Uterus (tissue), 4 donors: Measurements from ENCODE around the gene KLK7. TPM values are rescaled to one million over a fixed set of nuclear protein-coding genes. Genes with fewer than 3 reads are reported as not detected.

ENCODE experiments used
- DNase-seq, 2 donors: peaks; one replicate each; pipeline ENCODE4 v3.0.0-alpha.2; 2019 to 2020
- H3K27ac ChIP-seq, 2 donors: fragments of 200-600 bp; sonication (generic); 1 replicate in 1 of 2; 2 replicates in 1 of 2; pipeline ENCODE4 v1.5.1; 2016 to 2018
- H3K27me3 ChIP-seq, 2 donors: fragments of 200-600 bp; sonication (generic); one replicate each; pipeline ENCODE4 v1.5.1; 2018 to 2019; ENCODE audit warnings: control low read depth in 1 of 2
- H3K36me3 ChIP-seq, 2 donors: fragments of 200-600 bp; sonication (generic); one replicate each; pipeline ENCODE4 v1.5.1; 2019; ENCODE audit warnings: control low read depth in 1 of 2
- H3K4me1 ChIP-seq, 2 donors: fragments of 200-600 bp; sonication (generic); one replicate each; pipeline ENCODE4 v1.5.1; 2018 to 2019; ENCODE audit warnings: control low read depth in 1 of 2
- H3K4me3 ChIP-seq, 2 donors: fragments of 200-600 bp; sonication (generic); 1 replicate in 1 of 2; 2 replicates in 1 of 2; pipeline ENCODE4 v1.5.1; 2018 to 2019; ENCODE audit warnings: mild to moderate bottlenecking in 1 of 2
- H3K9me3 ChIP-seq, 2 donors: fragments of 200-600 bp; sonication (generic); one replicate each; pipeline ENCODE4 v1.5.1; 2019; ENCODE audit warnings: control low read depth in 1 of 2
- CTCF ChIP-seq, 4 experiments: fragments of 200-600 bp in 2 of 4; fragments of 450-650 bp in 2 of 4; sonication (generic) in 2 of 4; IDR thresholded peaks; one replicate each; pipeline ENCODE4 v1.5.1; 2016 to 2019; ENCODE audit warnings: antibody characterized with exemption in 4 of 4, mild to moderate bottlenecking in 2 of 4, moderate library complexity in 1 of 4
- POLR2A ChIP-seq, 2 donors: fragments of 450-650 bp; IDR thresholded peaks; one replicate each; pipeline ENCODE4 v1.6.1; 2016; ENCODE audit warnings: antibody characterized with exemption in 2 of 2, mild to moderate bottlenecking in 1 of 2, moderate library complexity in 1 of 2
- intact Hi-C: fragments of 100-400 bp; cut with DNase I; formaldehyde crosslinking; loops from one replicate; pipeline ENCODE4 v1.15.1; 2023; ENCODE audit warnings: low total_unique reads
- total RNA-seq, 4 donors: library from RNA; depleted of rRNA in 3 of 4; stranded (reverse); fragments of >200 nt in 3 of 4; gene quantifications; one replicate each; pipeline versions ENCODE4 v1.1.0 to v1.2.4, GENCODE V29; 2014 to 2023
- donor health status: DM: yes; HTN: yes; CAD: no.

KLK7 gene
- total RNA-seq, 4 donors from 2014 or later = 0.14 to 1.1 TPM; not detected in 2

- Histone ChIP-seq H3K27ac (no peak overlapping the region), H3K27me3 (peaks cover 0 to 6% of the 10 kb centered on the region in 2 donors)
- TF ChIP-seq CTCF (IDR thresholded peaks at IDR 0.05) = no peak
- no peak for TF ChIP-seq POLR2A (IDR thresholded peaks at IDR 0.05)
Measured at GRCh38 chr19:51024924-51025323, 41.2 kb upstream of the KLK7 start.

DNA sequence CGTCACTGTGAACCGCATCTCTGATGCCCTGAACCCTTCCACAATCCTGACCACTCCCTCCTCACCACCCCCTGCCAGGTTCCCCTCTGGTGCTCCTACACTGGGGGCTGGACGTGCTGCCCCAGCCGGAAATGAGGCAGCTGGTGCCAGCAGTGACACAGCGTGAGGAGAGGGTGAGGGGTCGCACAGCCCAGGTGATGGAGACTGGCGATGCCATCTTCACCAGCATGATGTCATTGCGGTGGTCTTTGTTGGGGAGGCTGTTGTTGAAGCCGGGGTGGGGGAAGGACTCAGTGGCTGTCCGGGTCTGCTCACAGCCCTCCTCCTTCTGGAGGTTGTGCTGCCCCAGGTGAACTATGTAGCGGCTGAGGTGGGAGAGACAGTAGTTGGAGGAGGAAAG lies 40.2 kb upstream of the KLK7 start:
- peaks cover 0 to 5% of the 10 kb centered on the region in 2 donors for H3K4me1 ChIP-seq
- intact Hi-C loops = loop anchor here (10.0 kb wide), 1 partner anchor 131 kb away; no protein-coding TSS in a partner anchor
- H3K36me3 ChIP-seq = no peaks in the 10 kb centered on the region
- no peak overlapping the region for H3K4me3 ChIP-seq
- TF ChIP-seq CTCF (IDR thresholded peaks at IDR 0.05) = no peak
- TF ChIP-seq POLR2A (IDR thresholded peaks at IDR 0.05) = no peak
- peaks cover 0 to 15% of the 10 kb centered on the region in 2 donors for H3K27me3 ChIP-seq
- no peak for DNase-seq
- H3K9me3 ChIP-seq = no peaks in the 10 kb centered on the region
- no peak overlapping the region for H3K27ac ChIP-seq

More at GRCh38 chr19:51024924-51025323, 41.2 kb upstream of the KLK7 start:
- no peak overlapping the region for H3K4me3 ChIP-seq
- H3K9me3 ChIP-seq = no peaks in the 10 kb centered on the region
- no peaks in the 10 kb centered on the region for H3K4me1 ChIP-seq
- no peaks in the 10 kb centered on the region for H3K36me3 ChIP-seq
- DNase-seq = no peak
- intact Hi-C loops = loop anchor here (10.0 kb wide), 1 partner anchor 130 kb away; no protein-coding TSS in a partner anchor

GRCh38 chr19:51022526-51022925 lies 38.8 kb upstream of the KLK7 start:
- DNase-seq = no peak
- intact Hi-C loops = loop anchor here (10.0 kb wide), 1 partner anchor 132 kb away; no protein-coding TSS in a partner anchor
- Histone ChIP-seq H3K9me3 (no peaks in the 10 kb centered on the region), H3K4me1 (peaks cover 0 to 5% of the 10 kb centered on the region in 2 donors), H3K36me3 (no peaks in the 10 kb centered on the region), H3K27me3 (peaks cover 0 to 18% of the 10 kb centered on the region in 2 donors), H3K27ac (no peak overlapping the region), H3K4me3 (no peak overlapping the region)
- no peak for TF ChIP-seq CTCF (IDR thresholded peaks at IDR 0.05)
- no peak for TF ChIP-seq POLR2A (IDR thresholded peaks at IDR 0.05)

- Histone ChIP-seq H3K4me1 (peaks cover 0 to 12% of the 10 kb centered on the region in 2 donors), H3K4me3 (no peak overlapping the region), H3K27ac (no peak overlapping the region), H3K36me3 (no peaks in the 10 kb centered on the region), H3K9me3 (no peaks in the 10 kb centered on the region), H3K27me3 (peaks cover 0 to 25% of the 10 kb centered on the region in 2 donors)
- peak; percentile 39 to 73 (median 58) for TF ChIP-seq CTCF (IDR thresholded peaks at IDR 0.05)
- no peak for TF ChIP-seq POLR2A (IDR thresholded peaks at IDR 0.05)
- intact Hi-C loops = loop anchor here (10.0 kb wide), 1 partner anchor 134 kb away; no protein-coding TSS in a partner anchor
- DNase-seq = no peak
Measured at GRCh38 chr19:51020988-51021651, 37.4 kb upstream of the KLK7 start.

- DNase-seq = no peak
- Histone ChIP-seq H3K36me3 (no peaks in the 10 kb centered on the region), H3K27me3 (peaks cover 0 to 30% of the 10 kb centered on the region in 2 donors), H3K27ac (peak within 1 kb of the TSS in 1 of 2 donors; percentile 55), H3K4me3 (peak within 1 kb of the TSS; percentile 1 to 41), H3K4me1 (peaks cover 0 to 12% of the 10 kb centered on the region in 2 donors), H3K9me3 (no peaks in the 10 kb centered on the region)
- intact Hi-C loops = no loop called here
- no peak for TF ChIP-seq POLR2A (IDR thresholded peaks at IDR 0.05)
- TF ChIP-seq CTCF (IDR thresholded peaks at IDR 0.05) = no peak
Measured at GRCh38 chr19:51019544-51019925, 35.8 kb upstream of the KLK7 start, which contains the start of gene KLK10. Gene KLK10, minus strand, starts transcription at chr19:51019709. Its CDS starts 579 bp downstream, at chr19:51019130.
